HG02840 (cell line): Measurements from ENCODE around the gene SNX14.
"Not testable (repeated sequence)": the region's sequence is repeated elsewhere in the genome, so short reads cannot be mapped to it uniquely, and the experiment has no call there.

Experiments
- ATAC-seq: cut with Tn5 transposase; IDR thresholded peaks from one replicate; pipeline ENCODE4 v1.9.1; 2021; ENCODE audit warnings: mild to moderate bottlenecking, moderate library complexity, moderate number of reproducible peaks; ENCODE audit not compliant: unreplicated experiment, low FRiP score

The SNX14 gene

GRCh38 chr6:85592033-85592432, 1.6 kb downstream of the SNX14 start:
- no peak for ATAC-seq

- ATAC-seq = no peak
These were observed 2.5 kb downstream of the SNX14 start for GRCh38 chr6:85591207-85591606.

- ATAC-seq = no peak
These were observed 7.9 kb downstream of the SNX14 start for GRCh38 chr6:85585741-85586140.

GRCh38 chr6:85582832-85583231, 10.8 kb downstream of the SNX14 start:
- ATAC-seq = not testable (repeated sequence)

GRCh38 chr6:85581572-85581971, 12.1 kb downstream of the SNX14 start:
- no peak for ATAC-seq

GRCh38 chr6:85580878-85581267, 12.8 kb downstream of the SNX14 start:
- no peak for ATAC-seq

GRCh38 chr6:85580118-85580877, 13.4 kb downstream of the SNX14 start:
- ATAC-seq = no peak

- no peak for ATAC-seq
These were observed 14.1 kb downstream of the SNX14 start for GRCh38 chr6:85579581-85579980.

GRCh38 chr6:85576476-85576875, 17.2 kb downstream of the SNX14 start:
- no peak for ATAC-seq

- ATAC-seq = no peak
These were observed 18.6 kb downstream of the SNX14 start for GRCh38 chr6:85574932-85575598.

- ATAC-seq = no peak
These were observed 24.3 kb downstream of the SNX14 start for GRCh38 chr6:85569323-85569722.

- ATAC-seq = no peak
These were observed 25.2 kb downstream of the SNX14 start for GRCh38 chr6:85568411-85568810.

- no peak for ATAC-seq
These were observed 27.9 kb downstream of the SNX14 start for GRCh38 chr6:85565736-85566135.

- ATAC-seq = not testable (repeated sequence)
These were observed 29.4 kb downstream of the SNX14 start for GRCh38 chr6:85564223-85564622.

- ATAC-seq = no peak
These were observed 31.8 kb downstream of the SNX14 start for GRCh38 chr6:85561750-85562357.

- ATAC-seq = no peak
These were observed 36.5 kb downstream of the SNX14 start for GRCh38 chr6:85556992-85557668.

- no peak for ATAC-seq
These were observed 41.0 kb downstream of the SNX14 start for GRCh38 chr6:85552652-85553051.

GRCh38 chr6:85551264-85551663, 42.4 kb downstream of the SNX14 start:
- ATAC-seq = no peak

- ATAC-seq = no peak
These were observed 45.9 kb downstream of the SNX14 start for GRCh38 chr6:85547719-85548118.

- no peak for ATAC-seq
These were observed 48.9 kb downstream of the SNX14 start for GRCh38 chr6:85544776-85545175.

- no peak for ATAC-seq
These were observed 56.6 kb downstream of the SNX14 start for GRCh38 chr6:85537055-85537494.
